ENCODE measurements around the gene PLPPR3.

DNA sequence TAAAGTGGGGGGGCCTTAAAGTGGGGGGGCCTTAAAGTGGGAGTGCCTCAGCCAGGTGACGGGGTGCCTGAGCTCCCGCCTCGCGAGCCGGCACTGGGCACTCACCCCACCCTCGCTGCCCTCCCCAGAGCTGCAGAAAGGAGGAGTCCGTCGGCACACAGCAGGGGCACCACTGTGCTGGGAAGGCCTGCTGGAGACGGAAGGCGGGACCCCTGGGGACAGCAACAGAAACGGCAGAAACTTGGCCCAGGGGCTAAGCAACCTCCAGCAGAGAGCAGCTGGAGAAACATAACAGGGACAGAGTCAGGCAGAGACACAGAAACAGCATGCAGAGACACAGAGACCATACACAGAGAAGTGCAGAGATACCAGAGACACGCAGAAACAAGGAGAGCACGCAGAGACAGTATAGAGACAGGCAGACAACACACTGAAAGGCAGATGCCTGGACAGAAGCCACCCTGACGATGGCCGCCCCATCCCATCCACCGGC, 45.6 kb upstream of the PLPPR3 start:
- TF ChIP-seq, protein P1, sequence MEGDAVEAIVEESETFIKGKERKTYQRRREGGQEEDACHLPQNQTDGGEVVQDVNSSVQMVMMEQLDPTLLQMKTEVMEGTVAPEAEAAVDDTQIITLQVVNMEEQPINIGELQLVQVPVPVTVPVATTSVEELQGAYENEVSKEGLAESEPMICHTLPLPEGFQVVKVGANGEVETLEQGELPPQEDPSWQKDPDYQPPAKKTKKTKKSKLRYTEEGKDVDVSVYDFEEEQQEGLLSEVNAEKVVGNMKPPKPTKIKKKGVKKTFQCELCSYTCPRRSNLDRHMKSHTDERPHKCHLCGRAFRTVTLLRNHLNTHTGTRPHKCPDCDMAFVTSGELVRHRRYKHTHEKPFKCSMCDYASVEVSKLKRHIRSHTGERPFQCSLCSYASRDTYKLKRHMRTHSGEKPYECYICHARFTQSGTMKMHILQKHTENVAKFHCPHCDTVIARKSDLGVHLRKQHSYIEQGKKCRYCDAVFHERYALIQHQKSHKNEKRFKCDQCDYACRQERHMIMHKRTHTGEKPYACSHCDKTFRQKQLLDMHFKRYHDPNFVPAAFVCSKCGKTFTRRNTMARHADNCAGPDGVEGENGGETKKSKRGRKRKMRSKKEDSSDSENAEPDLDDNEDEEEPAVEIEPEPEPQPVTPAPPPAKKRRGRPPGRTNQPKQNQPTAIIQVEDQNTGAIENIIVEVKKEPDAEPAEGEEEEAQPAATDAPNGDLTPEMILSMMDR (tag by site-specific recombination; IDR thresholded peaks at IDR 0.05), result no peak
- TF ChIP-seq ZNF324 (tag by site-specific recombination; IDR thresholded peaks at IDR 0.05) (no peak), ZNF777 (tag by site-specific recombination; IDR thresholded peaks at IDR 0.05; ENCODE audit: borderline replicate concordance) (no peak), YY1 (tag by site-specific recombination; IDR thresholded peaks at IDR 0.05) (no peak), ZNF274 (IDR thresholded peaks at IDR 0.05; ENCODE audit: low read length) (no peak), ZNF274 (tag by site-specific recombination; IDR thresholded peaks at IDR 0.05; ENCODE audit: borderline replicate concordance) (no peak)

All from HEK293 (cell line).